Transverse colon (tissue), 4 donors: ENCODE data around the gene CRTC3. TPM values are rescaled to one million over a fixed set of nuclear protein-coding genes. Genes with fewer than 3 reads are reported as not detected.
"Not testable (repeated sequence)": the region's sequence is repeated elsewhere in the genome, so short reads cannot be mapped to it uniquely, and the experiment has no call there.

ENCODE experiments used
- DNase-seq: peaks from one replicate; pipeline ENCODE4 v3.0.0-alpha.2; 2019
- H3K27ac ChIP-seq, 4 donors: fragments of 200-600 bp; sonication (generic); 2 replicates each; pipeline ENCODE4 v1.5.1; 2016 to 2018; ENCODE audit warnings: inconsistent platforms in 4 of 4
- H3K27me3 ChIP-seq: fragments of 200-600 bp; sonication (generic); 2 replicates; pipeline ENCODE4 v1.5.1; 2017; ENCODE audit warnings: inconsistent platforms
- H3K36me3 ChIP-seq, 4 donors: fragments of 200-600 bp; sonication (generic); 2 replicates each; pipeline ENCODE4 v1.5.1; 2017 to 2019; ENCODE audit warnings: inconsistent platforms in 4 of 4
- H3K4me1 ChIP-seq, 4 donors: fragments of 200-600 bp; sonication (generic); 2 replicates each; pipeline ENCODE4 v1.5.1; 2017 to 2020; ENCODE audit warnings: inconsistent platforms in 4 of 4
- H3K4me3 ChIP-seq, 4 donors: fragments of 200-600 bp; sonication (generic); 1 replicate in 1 of 4; 2 replicates in 3 of 4; pipeline versions ENCODE4 v1.5.1 to v1.6.1; 2017 to 2019; ENCODE audit warnings: inconsistent platforms in 4 of 4
- H3K9me3 ChIP-seq, 2 donors: fragments of 200-600 bp; sonication (generic); 2 replicates each; pipeline ENCODE4 v1.5.1; 2017 to 2019; ENCODE audit warnings: inconsistent platforms in 2 of 2
- CTCF ChIP-seq, 5 experiments: fragments of 200-600 bp in 3 of 5; fragments of 450-650 bp in 2 of 5; sonication (generic) in 3 of 5; IDR thresholded peaks; 1 replicate in 2 of 5; 2 replicates in 3 of 5; pipeline ENCODE4 v1.5.1; 2016 to 2017; ENCODE audit warnings: antibody characterized with exemption in 5 of 5, inconsistent platforms in 3 of 5, mild to moderate bottlenecking in 2 of 5, moderate library complexity in 1 of 5
- EP300 ChIP-seq: sonication (generic); formaldehyde crosslinking; IDR thresholded peaks from one replicate; pipeline ENCODE4 v1.6.1; 2017; ENCODE audit warnings: antibody characterized with exemption, low read depth
- POLR2A ChIP-seq: fragments of 450-650 bp; IDR thresholded peaks from one replicate; pipeline ENCODE4 v1.6.1; 2016; ENCODE audit warnings: antibody characterized with exemption, mild to moderate bottlenecking, moderate library complexity
- POLR2AphosphoS5 ChIP-seq, 3 donors: sonication (generic); formaldehyde crosslinking; IDR thresholded peaks; one replicate each; pipeline ENCODE4 v1.6.1; 2016; ENCODE audit warnings: antibody characterized with exemption in 3 of 3
- WGBS, 2 donors: methylation state at CpG; one replicate each; pipeline ENCODE4 v1.1.5; 2018; ENCODE audit warnings: low coverage in 1 of 2; 5-methylcytosine and 5-hydroxymethylcytosine counted together
- in situ Hi-C, 4 donors: fragments of 200-750 bp; cut with MboI; loops; one replicate each; pipeline versions ENCODE4 v1.15.0 to v1.15.1; 2017; ENCODE audit warnings: low sequenced_read_pairs in 3 of 4, low pct_ligation_motif_present in 1 of 4, low pct_unique_long_range_greater_than_20kb in 1 of 4
- intact Hi-C: fragments of 100-400 bp; cut with DNase I; formaldehyde crosslinking; loops from one replicate; pipeline ENCODE4 v1.15.1; 2023; ENCODE audit warnings: low total_unique reads
- total RNA-seq, 4 donors: library from RNA; depleted of rRNA; stranded (reverse); fragments of >200 nt; gene quantifications; one replicate each; pipeline ENCODE4 v1.1.0, GENCODE V29; 2016

Gene CRTC3
- total RNA-seq, 4 donors from 2014 or later = 23.0 to 35.9 (median 24.1) TPM

GRCh38 chr15:90520365-90520764, 9.4 kb upstream of the CRTC3 start:
- H3K36me3 ChIP-seq = no peaks in the 10 kb centered on the region
- TF ChIP-seq EP300 = no peak
- TF ChIP-seq POLR2A = no peak
- TF ChIP-seq POLR2AphosphoS5 (IDR thresholded peaks at IDR 0.05) = no peak
- no peak for TF ChIP-seq CTCF (IDR thresholded peaks at IDR 0.05)
- no peak for DNase-seq
- H3K4me1 ChIP-seq = no peaks in the 10 kb centered on the region
- intact Hi-C loops = loop anchor here (10.0 kb wide), 1 partner anchor 94 kb away; no protein-coding TSS in a partner anchor
- 83 to 88% methylated on average over 2 to 5 of the region's 5 CpGs for WGBS, 2 donors
- no peak overlapping the region for H3K27ac ChIP-seq
- H3K4me3 ChIP-seq = no peak overlapping the region
- no peaks in the 10 kb centered on the region for H3K9me3 ChIP-seq
- in situ Hi-C loops = loop anchor here in 1 of 4 donors (25.0 kb wide), 1 partner anchor 92 kb away; no protein-coding TSS in a partner anchor
- no peaks in the 10 kb centered on the region for H3K27me3 ChIP-seq

- intact Hi-C loops = loop anchor here (10.0 kb wide), 1 partner anchor 91 kb away; no protein-coding TSS in a partner anchor
- 97% methylated on average over 3 of the region's 3 CpGs; no CpG with 5 or more reads in 1 of the 2 donors for WGBS, 2 donors
- no peak for DNase-seq
Observed at GRCh38 chr15:90523373-90523772, 6.3 kb upstream of the CRTC3 start.

GRCh38 chr15:90524018-90524803, 5.5 kb upstream of the CRTC3 start:
- intact Hi-C loops = loop anchor here (10.0 kb wide), 1 partner anchor 91 kb away; no protein-coding TSS in a partner anchor
- H3K27me3 ChIP-seq, DNase-seq, H3K4me1 ChIP-seq, H3K4me3 ChIP-seq, H3K36me3 ChIP-seq, H3K9me3 ChIP-seq: not testable (repeated sequence)
- in situ Hi-C loops = loop anchor here in 1 of 4 donors (25.0 kb wide), 1 partner anchor 88 kb away; no protein-coding TSS in a partner anchor
- H3K27ac ChIP-seq = peak overlapping the region in 1 of 4 donors; percentile 31
- WGBS, 2 donors = 76 to 86% methylated on average over 3 to 6 of the region's 6 CpGs

More at GRCh38 chr15:90523373-90523772, 6.3 kb upstream of the CRTC3 start:
- no peaks in the 10 kb centered on the region for H3K9me3 ChIP-seq
- H3K36me3 ChIP-seq = no peaks in the 10 kb centered on the region
- H3K27ac ChIP-seq = no peak overlapping the region
- no peaks in the 10 kb centered on the region for H3K27me3 ChIP-seq
- no peaks in the 10 kb centered on the region for H3K4me1 ChIP-seq
- no peak overlapping the region for H3K4me3 ChIP-seq
- in situ Hi-C loops = loop anchor here in 1 of 4 donors (25.0 kb wide), 1 partner anchor 89 kb away; no protein-coding TSS in a partner anchor
- TF ChIP-seq EP300 = no peak
- TF ChIP-seq POLR2AphosphoS5 (IDR thresholded peaks at IDR 0.05) = no peak

- in situ Hi-C loops = no loop called here
- WGBS, 2 donors = 60 to 82% methylated on average over 4 to 15 of the region's 15 CpGs
- TF ChIP-seq POLR2AphosphoS5 (IDR thresholded peaks at IDR 0.05) = no peak
- no peak for TF ChIP-seq CTCF (IDR thresholded peaks at IDR 0.05)
- TF ChIP-seq EP300 = no peak
- TF ChIP-seq POLR2A = no peak
Observed at GRCh38 chr15:90529011-90529370, 732 bp upstream of the CRTC3 start.

More at GRCh38 chr15:90529011-90529370, 732 bp upstream of the CRTC3 start:
- Histone ChIP-seq H3K27ac (peak overlapping the region; percentile 92 to 96 (median 94)), H3K27me3 (no peaks in the 10 kb centered on the region), H3K4me1 (peaks cover 7 to 27% (median 15%) of the 10 kb centered on the region in 4 donors), H3K9me3 (no peaks in the 10 kb centered on the region), H3K36me3 (no peaks in the 10 kb centered on the region), H3K4me3 (peak overlapping the region in 3 of 4 donors; percentile 66 to 84 (median 67))
- DNase-seq = no peak
- intact Hi-C loops = loop anchor here (10.0 kb wide), 1 partner anchor 86 kb away; no protein-coding TSS in a partner anchor
